NCI-H1694 treated with DMSO at 0.1 percent for 48 hours (cell line): Measurements from ENCODE around the gene BIRC6.

Experiments
- DNase-seq: peaks from one replicate; lab custom pipeline; 2025; lab: John Stamatoyannopoulos, UW

BIRC6 gene

DNA sequence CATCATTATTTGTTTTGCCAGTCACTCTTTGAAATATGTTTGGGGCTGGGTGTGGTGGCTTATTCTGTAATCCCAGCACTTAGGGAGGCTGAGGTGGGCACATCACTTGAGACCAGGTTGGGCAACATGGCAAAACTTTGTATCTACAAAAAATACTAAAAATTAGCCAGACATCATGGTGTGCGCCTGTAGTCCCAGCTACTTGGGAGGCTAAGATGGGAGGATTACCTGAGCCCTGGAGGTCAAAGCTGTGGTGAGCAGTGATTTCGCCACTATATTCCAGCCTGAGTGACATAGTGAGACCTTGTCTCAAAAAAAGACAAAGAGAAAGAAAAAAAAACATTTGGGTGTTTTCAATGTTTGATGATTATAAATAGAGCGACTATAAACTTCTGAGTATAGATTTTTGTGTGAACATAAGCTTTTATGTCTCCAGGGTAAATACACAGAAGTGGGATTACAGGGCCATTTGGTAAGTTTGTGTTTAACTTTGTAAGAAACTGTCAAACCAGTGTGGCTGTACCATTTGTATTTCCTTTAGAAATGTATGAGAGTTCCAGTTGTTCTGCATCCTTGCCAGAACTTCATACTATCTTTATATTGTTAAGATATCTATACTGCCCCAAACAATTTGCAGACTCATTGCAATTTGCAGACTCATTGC, 15.8 kb downstream of the BIRC6 start:
- DNase-seq: no peak

DNA sequence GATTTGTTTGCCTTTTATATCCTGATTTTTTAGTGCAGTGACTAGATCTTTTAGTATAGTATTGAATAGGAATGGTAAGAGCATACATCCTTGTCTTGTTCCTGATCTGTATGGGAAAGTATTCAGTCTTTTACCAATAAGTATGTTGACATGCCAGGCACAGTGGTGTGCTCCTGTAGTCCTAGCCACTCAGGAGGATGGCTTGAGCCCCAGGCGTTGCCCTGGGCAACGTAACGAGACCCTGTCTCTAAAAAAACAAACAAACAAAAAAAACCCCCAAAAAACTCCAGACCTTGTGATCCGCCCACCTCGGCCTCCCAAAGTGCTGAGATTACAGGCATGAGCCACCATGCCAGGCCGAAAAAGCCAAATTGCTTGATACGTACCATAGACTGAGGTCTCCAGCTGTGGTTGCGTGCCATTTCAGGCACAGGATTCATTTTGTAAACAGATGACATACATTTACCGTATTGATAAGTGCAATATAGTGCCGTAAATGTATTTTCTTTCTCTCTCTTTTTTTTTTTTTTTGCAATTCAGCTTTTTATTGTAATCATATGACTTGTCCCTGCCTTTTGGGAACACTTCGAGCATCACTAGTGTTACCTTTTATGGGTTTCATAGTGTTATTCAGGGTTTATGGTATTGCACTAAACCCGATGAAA, 18.5 kb downstream of the BIRC6 start:
- DNase-seq: no peak

DNA sequence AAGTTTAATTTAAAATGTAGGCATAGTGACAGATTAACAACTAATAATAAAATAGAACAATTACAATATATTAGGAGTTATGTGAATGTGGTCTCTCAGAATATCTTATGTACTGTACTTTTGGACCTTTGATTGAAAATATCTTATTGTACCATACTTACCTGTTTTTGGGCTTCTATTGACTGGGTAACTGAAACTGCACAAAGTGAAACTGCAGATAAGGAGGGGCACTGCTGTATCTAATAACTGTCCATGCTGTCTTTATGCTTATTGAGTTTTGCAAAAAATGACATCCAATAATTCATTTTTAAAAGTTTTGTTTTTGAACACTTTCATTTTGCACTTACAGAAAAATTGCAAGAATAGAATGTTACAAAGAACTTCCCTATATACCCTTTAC, 19.9 kb downstream of the BIRC6 start:
- no peak for DNase-seq

DNA sequence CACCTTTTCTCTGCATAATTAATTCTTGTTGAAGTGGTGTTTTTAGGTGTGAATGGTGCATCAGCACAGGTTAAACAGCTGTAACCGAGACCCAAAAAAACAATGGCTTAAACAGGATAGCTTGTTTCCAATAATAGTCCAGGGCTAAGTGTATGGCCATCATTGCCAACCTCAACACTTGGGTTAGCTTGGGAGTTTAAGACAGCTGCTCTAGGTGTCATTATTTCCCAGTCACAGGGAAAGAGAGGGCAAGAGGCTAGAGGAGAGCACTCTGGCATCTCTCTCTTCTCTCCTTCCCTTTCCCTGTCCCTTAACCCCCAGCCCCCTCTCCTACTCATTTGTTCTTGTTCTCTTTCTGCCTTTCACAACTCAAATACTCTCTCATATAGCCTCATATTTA, 21.1 kb downstream of the BIRC6 start:
- DNase-seq: no peak

DNA sequence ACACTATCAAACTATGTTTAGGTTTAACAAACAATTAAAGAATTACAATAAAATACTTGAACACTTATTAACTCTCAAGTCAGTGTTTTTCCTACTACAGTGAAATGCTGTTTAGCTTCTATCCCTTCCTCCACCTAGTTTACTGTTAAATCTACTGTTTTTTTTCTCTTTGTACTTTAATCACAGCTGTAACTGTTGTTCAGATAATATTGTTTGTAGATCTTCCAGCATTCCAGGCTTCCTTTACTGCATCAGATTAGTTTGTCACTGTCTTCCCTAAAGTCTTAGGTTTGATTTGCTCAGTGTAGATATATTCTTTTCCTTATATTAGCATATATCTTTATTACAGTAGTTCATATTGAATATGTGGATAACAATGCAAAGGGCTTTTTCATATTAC, 22.5 kb downstream of the BIRC6 start:
- no peak for DNase-seq

DNA sequence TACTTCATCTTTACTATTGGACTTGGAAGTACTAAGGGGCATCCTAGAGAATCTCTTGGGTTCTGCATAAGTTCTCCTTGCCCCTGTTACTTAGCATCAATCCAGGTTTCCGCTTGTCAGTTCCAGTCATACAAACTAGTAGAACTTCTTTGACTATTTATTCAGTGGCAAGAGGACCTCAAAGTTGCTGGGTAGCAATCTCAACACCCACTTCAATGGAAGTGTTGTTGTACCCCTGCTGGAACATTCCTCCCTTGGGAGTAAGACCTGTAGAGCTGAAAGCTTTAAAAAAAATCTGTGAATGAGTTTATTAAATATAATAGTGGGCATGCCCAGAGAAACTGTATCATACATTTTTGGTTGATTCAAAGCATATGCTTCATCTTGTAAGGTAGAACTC, 27.0 kb downstream of the BIRC6 start:
- no peak for DNase-seq

DNA sequence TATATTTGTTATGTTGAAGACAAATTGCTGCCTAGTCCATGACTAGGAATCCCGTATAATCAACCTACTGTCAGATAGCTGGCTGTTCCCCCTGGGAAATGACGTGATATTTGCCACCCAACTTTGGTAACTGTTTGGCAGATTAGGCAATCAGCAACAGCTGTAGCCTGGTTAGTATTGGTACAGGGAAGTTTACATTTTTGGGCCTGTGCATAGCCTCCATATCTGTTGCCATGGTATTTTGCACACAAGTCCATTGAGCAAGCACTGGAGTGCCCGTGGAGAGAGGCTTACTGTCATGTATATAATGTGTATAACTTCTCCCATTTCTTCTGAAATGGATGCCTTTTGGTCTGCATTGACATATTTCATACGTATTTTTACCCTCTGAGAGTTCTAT, 27.7 kb downstream of the BIRC6 start:
- no peak for DNase-seq

DNA sequence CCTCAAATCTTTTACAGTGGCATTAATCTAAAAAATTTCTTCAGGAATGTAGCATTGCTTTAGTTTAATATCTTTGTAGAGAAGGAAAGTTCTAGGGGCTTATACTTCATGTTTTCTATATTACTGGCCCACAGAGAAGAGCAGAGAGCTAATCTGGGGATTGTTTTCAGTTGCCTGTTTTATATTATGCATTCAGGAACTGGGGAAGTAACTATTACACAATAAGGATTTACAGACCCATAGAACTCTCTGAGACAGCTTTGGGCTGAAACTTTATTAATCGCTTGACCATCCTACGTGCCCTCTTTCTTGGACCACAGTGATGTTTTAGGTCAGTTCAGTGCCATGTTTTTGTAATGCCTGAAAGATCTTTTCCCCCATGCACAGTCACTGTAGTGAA, 29.9 kb downstream of the BIRC6 start:
- no peak for DNase-seq

DNA sequence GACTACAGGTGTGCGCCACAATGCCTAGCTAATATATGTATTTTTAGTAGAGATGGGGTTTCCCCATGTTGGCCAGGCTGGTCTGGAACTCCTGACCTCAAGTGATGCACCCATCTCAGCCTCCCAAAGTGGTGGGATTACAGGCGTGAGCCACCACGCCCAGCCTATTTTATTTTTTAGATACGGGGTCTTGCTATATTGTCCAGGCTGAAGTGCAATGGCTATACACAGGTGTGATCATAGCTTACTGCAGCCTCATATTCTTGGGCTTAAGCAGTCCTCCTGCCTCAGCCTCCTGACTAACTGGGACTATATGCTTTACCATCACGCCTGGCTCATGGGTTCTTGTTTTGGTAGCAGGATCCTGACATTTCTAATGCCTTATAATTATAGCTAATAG, 42.4 kb downstream of the BIRC6 start:
- DNase-seq: no peak

DNA sequence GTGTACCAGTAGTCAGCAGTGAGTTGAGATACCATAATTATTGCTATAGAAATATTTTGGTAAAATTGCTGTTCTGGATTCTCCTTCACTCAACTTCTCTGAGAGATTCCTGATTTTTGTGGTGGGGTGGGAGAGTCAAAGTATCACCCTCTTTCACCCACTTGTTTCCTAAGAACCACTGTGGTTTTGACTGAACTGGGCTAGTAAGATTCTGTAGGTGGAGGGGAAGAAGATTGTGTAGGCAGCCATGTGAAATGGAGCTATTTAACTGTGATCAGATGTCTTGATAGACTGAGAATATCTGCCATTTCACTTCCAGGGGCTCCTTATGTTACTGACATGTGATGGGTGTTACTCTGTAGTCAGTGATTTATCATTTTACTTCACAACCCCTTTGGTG, 45.3 kb downstream of the BIRC6 start:
- no peak for DNase-seq

DNA sequence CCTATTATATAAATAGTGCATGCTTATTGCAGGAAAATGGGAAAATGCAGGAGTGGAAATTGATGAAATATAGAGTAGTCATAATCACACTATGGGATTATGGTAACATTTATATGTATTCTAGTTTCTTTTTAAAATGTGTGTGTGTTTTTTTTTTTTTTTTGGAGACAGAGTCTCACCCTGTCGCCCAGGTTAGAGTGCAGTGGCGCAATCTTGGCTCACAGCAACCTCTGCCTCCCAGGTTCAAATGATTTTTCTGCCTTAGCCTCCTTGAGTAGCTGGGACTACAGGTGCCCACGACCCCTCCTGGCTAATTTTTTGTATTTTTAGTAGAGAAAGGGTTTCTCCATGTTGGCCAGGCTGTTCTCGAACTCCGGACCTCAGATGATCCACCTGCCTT, 47.0 kb downstream of the BIRC6 start:
- no peak for DNase-seq

DNA sequence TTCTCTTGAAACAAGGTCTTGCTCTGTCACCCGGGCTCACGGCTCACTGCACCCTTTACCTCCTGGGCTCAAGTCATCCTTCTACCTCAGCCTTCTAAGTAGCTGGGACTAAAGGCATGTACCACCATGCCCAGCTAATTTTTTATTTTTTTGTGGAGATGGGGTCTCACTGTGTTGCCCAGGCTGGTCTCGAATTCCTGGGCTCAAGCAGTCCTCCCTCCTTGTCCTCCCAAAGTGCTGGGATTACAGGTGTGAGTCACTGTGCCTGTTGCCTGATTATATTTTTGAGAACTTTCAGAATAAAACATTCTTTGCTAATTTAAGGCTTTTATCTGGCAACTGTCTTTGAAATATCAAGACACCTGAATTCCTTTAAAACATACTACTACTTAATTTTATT, 47.9 kb downstream of the BIRC6 start:
- no peak for DNase-seq

DNA sequence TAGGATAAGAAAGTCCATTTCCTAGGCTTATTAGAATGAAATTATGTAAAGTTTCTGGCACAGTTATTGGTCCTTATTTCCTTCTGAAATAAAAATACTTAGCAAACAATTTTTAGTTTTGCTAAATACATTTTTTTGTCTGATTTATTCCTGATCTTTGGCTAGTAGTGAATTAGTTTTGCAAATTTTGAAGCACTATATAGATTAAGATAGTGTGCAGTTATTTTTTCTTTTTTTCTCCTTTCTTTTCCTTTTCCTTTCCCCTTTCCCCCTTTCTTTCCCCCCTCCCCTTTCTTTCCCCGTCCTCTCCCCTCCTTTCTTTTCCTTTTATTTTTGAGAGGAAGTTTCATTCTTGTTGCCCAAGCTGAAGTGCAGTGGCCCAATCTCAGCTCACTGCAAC, 59.7 kb downstream of the BIRC6 start:
- no peak for DNase-seq

DNA sequence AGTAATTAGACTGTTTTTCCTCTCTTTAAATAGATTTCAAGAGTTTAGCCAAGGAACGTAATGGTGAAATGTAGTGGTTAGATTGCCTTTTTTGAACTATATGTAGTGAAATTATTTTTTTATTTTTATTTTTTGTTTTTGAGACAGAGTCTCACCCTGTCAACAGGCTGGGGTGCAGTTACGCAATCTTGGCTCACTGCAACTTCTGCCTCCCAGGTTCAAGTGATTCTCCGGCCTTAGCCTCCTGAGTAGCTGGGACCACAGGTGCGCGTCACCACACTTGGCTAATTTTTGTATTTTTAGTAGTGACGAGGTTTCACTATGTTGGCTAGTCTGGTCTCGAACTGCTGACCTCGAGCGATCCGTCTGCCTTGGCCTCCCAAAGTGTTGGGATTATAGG, 60.8 kb downstream of the BIRC6 start:
- DNase-seq: no peak

DNA sequence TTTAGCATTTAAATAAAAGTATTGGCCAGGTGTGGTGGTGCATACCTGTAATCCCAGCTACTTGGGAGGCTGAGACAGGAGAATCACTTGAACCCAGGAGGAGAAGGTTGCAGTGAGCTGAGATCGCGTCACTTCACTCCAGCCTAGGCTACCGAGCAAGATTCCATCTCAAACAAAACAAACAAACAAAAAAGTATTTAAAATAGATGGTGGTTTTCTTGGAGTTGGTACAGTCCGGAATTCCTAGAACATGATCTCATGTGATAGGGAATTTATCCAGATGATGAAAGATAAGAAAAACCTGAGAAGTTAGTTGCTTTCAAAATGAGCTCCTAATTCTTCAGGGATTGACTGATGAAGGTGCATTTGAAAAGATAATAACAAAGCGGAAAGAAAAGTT, 62.0 kb downstream of the BIRC6 start:
- no peak for DNase-seq

DNA sequence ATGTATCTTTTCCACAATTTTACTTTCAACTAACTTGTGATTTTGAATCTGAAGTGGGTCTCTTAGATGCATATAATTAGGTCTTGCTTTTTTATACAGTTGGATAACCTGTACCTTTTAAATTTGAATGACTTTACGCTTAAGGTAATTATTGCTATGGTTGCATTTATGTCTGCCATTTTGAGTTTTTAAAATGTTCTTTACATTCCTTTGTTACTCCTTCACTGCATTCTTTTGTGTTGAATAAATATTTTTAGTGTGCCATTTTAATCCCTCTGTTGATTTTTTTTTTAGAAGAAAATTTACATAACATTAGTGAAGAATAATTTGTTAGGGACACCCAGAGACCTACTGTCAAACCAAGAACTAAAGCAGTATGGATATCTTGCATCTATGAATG, 65.3 kb downstream of the BIRC6 start:
- no peak for DNase-seq

DNA sequence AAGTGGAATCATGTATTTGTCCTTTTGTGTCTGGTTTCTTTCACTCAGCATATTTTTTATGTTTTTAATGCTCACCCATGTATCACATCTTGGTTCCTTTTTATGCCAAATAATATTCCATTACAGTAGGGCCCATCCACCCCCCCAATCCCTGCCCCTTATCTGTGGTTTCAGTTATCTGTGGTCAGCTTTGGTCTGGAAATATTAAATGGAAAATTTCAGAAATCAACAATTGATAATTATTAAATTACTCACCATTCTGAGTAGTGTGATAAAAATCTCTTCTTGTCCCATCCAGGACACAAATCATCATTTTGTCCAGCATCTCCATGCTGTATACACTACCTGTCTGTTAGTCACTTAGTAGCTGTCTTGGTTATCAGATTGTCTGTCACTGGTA, 66.7 kb downstream of the BIRC6 start:
- no peak for DNase-seq

DNA sequence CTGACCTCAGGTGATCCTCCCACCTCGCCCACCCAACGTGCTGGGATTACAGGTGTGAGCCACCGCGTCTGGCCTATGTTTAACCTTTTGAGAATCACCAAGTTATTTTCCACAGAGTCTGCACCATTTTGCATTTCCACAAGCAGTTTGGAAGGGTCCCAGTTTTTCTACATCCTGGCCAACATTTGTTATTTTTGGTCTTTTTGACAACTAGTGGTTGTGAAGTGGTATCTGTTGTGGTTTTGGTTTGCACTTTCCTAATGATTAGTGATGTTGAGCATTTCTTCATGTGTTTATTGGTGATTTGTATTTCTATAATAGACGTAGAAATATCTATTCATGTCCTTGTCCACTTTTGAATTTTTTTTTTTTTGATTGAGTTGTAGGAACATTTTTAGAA, 67.9 kb downstream of the BIRC6 start:
- no peak for DNase-seq

DNA sequence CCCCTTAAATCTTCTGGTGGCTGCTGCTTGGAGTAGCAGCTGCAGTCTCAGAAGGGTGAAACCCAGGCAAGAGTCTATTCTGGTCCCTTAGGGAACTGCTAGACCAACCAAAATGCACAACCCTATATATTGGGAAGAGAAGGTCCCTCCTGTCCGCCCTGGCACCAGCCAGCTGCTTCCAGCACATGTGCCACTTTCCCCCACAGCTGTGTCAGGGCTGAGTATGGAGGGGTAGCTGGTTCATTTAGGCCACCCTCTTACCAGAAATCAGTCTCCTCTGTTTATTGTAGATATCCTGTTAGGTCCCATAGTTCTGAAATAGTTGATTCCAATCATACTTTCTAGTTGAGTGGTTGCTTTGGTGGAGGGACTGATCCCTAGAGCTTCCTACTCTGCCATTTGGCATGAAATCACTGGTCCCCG, 68.9 kb downstream of the BIRC6 start:
- no peak for DNase-seq

DNA sequence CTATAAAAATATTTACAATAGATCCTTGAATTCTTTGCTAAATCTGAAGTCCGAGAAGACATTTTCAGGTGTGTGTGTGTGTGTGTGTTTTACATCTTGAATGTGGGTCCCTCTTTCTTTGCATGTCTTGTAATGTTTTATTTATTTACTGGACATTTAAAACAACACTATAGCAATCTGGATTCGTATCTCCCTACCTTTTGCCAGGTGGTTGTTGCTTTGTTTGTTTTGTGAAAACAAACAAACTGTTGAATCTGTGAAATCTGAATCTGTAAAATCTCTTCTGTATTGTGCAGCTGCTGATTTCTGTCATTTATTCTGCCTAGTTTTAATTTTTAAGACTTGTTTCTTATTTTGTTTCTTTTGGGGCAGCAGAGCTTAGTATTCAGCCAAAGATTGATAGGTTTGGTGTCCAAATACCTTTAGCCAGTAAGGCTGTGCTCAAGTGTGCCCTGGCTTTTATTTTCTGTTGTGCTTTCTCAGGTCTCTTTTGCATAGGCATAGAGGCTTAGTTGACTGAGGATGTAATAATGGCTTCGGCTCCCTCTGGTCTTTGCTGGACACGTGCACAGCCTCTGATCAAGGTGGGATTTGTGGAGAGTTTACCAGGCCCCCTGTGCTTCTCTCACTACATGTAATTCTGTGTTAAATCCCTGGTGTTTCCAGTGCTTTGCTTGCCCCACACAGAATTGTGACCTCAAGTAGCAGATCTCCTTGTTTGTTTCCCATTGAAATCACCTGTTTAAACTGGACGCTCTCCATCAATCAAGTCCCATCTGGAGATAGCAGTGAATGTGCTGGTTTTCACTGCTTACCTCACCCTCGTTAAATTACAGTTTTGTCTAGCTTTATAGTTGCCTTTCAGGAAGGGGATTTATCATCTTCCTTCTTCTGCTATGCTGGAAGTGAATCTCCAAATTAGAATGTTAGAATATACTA, 71.1 kb downstream of the BIRC6 start:
- peak; percentile 29 for DNase-seq

DNA sequence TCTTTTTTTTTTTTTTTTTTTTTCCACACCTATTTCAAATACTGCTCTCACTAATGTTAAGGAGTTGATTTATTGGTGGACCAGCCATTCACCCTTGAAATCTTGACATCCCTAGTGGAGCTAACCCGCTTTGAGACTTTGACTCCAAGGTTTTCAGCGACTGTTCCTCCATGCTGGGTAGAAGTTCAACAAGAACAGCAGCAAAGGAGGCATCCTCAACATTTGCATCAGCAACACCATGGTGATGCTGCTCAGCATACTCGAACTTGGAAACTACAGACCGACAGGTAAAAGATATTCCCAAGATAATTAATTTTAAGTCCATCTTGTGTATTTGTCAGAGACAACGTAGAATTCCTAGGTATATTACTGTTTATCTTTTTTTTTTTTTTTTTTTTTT, 74.0 kb downstream of the BIRC6 start:
- no peak for DNase-seq

DNA sequence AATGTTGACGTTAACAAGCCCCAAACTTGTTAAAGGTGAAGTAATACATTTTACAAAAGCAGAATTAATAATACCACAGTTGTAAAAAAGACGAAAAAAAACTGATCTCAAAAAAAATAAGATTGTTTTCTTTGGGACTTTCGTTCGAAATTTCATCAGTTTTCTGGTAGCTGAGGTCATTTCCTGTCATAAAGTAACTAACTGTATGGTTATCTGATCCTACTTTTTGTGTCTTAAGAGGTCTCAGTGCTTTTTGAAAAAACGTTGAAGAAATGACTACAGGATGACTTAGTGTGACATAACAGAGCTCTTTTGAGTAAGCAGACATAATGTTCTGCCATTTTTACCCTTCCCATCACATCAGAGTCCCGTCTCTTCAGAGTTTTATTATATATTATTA, 79.3 kb downstream of the BIRC6 start:
- DNase-seq: no peak

DNA sequence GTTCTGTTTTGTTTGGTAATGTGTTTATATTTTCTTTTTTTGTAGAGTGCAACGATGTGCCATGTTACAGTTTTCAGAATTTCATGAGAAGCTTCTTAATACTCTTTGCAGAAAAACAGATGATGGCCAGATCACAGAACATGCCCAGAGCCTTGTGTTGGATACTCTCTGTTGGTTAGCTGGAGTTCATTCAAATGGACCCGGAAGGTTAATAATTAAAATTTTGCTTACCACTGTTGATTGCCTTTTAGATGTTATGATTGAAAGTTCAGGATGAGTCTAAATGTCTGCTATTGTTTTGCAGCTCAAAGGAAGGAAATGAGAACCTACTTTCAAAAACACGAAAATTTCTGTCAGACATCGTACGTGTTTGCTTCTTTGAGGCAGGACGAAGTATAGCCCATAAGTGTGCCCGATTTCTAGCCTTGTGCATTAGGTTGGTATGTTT, 85.2 kb downstream of the BIRC6 start:
- no peak for DNase-seq
